SU-DHL-6 (cell line): ENCODE results near the gene NOP53.

Experiments
- H2AFZ ChIP-seq: fragments of 200-600 bp; sonication (generic); 2 replicates; pipeline ENCODE4 v1.6.1; 2014; ENCODE audit warnings: low read depth, mild to moderate bottlenecking, moderate library complexity, mixed read lengths, antibody characterized with exemption, low read length; ENCODE audit not compliant: severe bottlenecking
- H3F3A ChIP-seq: fragments of 200-600 bp; shearing (Covaris generic); 2 replicates; pipeline ENCODE4 v1.6.0; 2016; ENCODE audit warnings: antibody characterized with exemption, mild to moderate bottlenecking; ENCODE audit not compliant: insufficient read depth
- H3K27ac ChIP-seq: fragments of 200-600 bp; sonication (generic); 2 replicates; pipeline ENCODE4 v1.5.1; 2016; ENCODE audit warnings: low read depth, mild to moderate bottlenecking, low read length, moderate library complexity, mixed read lengths
- H3K27me3 ChIP-seq: fragments of 200-600 bp; sonication (generic), shearing (Covaris generic); 2 replicates; pipeline ENCODE4 v1.6.0; 2014; ENCODE audit warnings: mild to moderate bottlenecking, low read length
- H3K36me3 ChIP-seq: fragments of 200-600 bp; sonication (generic); 2 replicates; pipeline ENCODE4 v1.6.1; 2014; ENCODE audit warnings: mild to moderate bottlenecking, low read length, mixed read lengths
- H3K4me2 ChIP-seq: fragments of 300-600, 200-600 bp; shearing (Covaris generic), sonication (generic); 2 replicates; pipeline ENCODE4 v1.6.0; 2014; ENCODE audit warnings: low read length, low read depth, mild to moderate bottlenecking; ENCODE audit not compliant: poor library complexity, severe bottlenecking
- H3K4me3 ChIP-seq: fragments of 200-600 bp; sonication (generic); 2 replicates; pipeline ENCODE4 v1.5.1; 2014; ENCODE audit warnings: antibody characterized with exemption, low read length, mild to moderate bottlenecking, mixed read lengths; ENCODE audit not compliant: insufficient read depth, poor library complexity, severe bottlenecking
- H3K79me2 ChIP-seq: fragments of 200-600 bp; sonication (generic); 2 replicates; pipeline ENCODE4 v1.6.1; 2014; ENCODE audit warnings: mild to moderate bottlenecking, low read length, moderate library complexity; ENCODE audit not compliant: insufficient read depth
- H3K9ac ChIP-seq: fragments of 200-600 bp; sonication (generic); 2 replicates; pipeline ENCODE4 v1.7.0; 2014; ENCODE audit warnings: mild to moderate bottlenecking, low read length
- H3K9me2 ChIP-seq: fragments of 200-600 bp; sonication (generic); replicated peaks from 2 replicates; pipeline ENCODE4 v1.6.1; 2014; ENCODE audit warnings: low read length; ENCODE audit not compliant: insufficient read depth
- H3K9me3 ChIP-seq: fragments of 200-600 bp; sonication (generic); 2 replicates; pipeline ENCODE4 v1.6.1; 2014; ENCODE audit warnings: low read length, mixed read lengths; ENCODE audit not compliant: insufficient read depth
- H4K20me1 ChIP-seq: fragments of 200-600 bp; sonication (generic); 2 replicates; pipeline ENCODE4 v1.6.1; 2014; ENCODE audit warnings: low read depth, mild to moderate bottlenecking, antibody characterized with exemption, low read length, moderate library complexity, mixed read lengths
- EZH2phosphoT487 ChIP-seq: fragments of 200-600 bp; sonication (generic), shearing (Covaris generic); conservative IDR thresholded peaks from 2 replicates; pipeline ENCODE4 v1.6.1; 2018; ENCODE audit warnings: mild to moderate bottlenecking, antibody characterized with exemption, low read length, moderate library complexity, mixed read lengths
- TF ChIP-seq, protein P1 (sequence below): fragments of 200-600 bp; sonication (generic); IDR thresholded peaks from one replicate; pipeline ENCODE4 v1.5.1; 2017; ENCODE audit warnings: antibody characterized with exemption, mild to moderate bottlenecking, low read length, moderate library complexity; ENCODE audit not compliant: insufficient read depth, poor library complexity, severe bottlenecking

NOP53 gene

DNA sequence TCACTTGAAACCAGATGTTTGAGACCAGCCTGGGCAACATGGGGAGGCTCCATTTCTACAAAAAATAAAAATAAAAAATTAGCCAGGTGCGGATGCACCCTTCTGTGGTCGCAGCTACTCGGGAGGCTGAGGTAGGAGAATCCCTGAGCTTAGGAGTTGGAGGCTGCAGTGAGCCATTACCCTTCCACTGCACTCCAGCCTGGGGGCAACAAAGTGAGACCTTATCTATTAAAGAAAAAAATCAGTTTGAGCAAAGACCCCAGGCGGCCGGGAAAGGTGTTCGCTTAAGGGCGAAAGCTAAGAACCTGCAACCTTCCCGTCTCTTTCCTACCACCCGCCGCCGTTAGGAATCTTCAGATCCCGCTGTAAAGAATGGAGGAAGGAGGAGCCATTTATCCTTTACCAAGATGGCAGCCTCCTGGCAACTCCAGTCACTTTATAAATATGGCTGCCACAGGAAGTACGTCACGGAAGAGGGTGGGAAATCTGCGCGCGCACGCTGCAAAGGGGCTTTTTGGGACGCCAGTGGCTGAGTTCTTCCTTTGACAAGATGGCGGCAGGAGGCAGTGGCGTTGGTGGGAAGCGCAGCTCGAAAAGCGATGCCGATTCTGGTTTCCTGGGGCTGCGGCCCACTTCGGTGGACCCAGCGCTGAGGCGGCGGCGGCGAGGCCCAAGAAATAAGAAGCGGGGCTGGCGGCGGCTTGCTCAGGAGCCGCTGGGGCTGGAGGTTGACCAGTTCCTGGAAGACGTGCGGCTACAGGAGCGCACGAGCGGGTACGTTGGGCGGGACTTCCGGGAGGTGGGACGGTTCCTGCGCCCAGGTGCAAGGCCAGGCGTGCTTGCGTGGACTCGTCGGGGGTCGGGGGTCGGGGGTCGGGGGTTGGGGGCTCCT lies at the start of gene NOP53:
Gene NOP53 (plus strand): TSS at position 537 of the 892 bp plus-strand sequence. CDS start 14 bp downstream, at position 551.
- Histone ChIP-seq H4K20me1 (no peaks in the 10 kb centered on the region), H3K9me2 (no peaks in the 10 kb centered on the region), H3K27ac (peak within 1 kb of the TSS; percentile 77), H3K9ac (peak within 1 kb of the TSS; percentile 85), H3K4me3 (peak within 1 kb of the TSS; percentile 94), H3K9me3 (no peaks in the 10 kb centered on the region), H3K79me2 (peaks cover 32% of the 10 kb centered on the region), H2AFZ (peak within 1 kb of the TSS; percentile 97), H3K4me2 (peak within 1 kb of the TSS; percentile 74), H3F3A (no peaks in the 10 kb centered on the region), H3K36me3 (no peaks in the 10 kb centered on the region), H3K27me3 (no peaks in the 10 kb centered on the region)
- TF ChIP-seq EZH2phosphoT487, result no peak
- TF ChIP-seq, protein P1, sequence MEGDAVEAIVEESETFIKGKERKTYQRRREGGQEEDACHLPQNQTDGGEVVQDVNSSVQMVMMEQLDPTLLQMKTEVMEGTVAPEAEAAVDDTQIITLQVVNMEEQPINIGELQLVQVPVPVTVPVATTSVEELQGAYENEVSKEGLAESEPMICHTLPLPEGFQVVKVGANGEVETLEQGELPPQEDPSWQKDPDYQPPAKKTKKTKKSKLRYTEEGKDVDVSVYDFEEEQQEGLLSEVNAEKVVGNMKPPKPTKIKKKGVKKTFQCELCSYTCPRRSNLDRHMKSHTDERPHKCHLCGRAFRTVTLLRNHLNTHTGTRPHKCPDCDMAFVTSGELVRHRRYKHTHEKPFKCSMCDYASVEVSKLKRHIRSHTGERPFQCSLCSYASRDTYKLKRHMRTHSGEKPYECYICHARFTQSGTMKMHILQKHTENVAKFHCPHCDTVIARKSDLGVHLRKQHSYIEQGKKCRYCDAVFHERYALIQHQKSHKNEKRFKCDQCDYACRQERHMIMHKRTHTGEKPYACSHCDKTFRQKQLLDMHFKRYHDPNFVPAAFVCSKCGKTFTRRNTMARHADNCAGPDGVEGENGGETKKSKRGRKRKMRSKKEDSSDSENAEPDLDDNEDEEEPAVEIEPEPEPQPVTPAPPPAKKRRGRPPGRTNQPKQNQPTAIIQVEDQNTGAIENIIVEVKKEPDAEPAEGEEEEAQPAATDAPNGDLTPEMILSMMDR, result no peak

DNA sequence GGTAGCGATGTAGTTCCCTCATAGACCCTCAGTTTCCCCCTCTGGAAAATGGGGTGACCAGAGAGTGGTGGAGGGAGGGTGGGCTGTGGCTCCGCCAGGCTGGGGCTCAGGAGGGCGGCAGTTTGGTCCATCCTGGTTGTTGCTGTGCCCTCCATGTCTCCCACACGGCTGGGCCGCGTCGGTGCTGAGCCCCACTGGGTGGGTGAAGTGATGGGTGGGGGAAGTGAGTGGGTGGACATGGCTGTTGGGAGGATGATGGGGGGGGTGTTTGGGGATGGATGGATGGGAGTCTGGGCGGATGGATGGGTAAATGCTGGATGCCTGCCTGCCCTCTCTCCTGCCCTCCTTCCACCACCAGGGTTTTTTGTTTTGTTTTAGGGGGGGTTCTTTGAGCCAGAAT lies 48.7 kb upstream of the NOP53 start:
- H3K79me2 ChIP-seq, result no peaks in the 10 kb centered on the region
- H3K4me2 ChIP-seq, result no peak overlapping the region
- TF ChIP-seq, protein P1, result no peak
- no peak for TF ChIP-seq EZH2phosphoT487
- no peak overlapping the region for H3K27ac ChIP-seq
- H2AFZ ChIP-seq, result no peak overlapping the region
- no peaks in the 10 kb centered on the region for H3K36me3 ChIP-seq
- no peaks in the 10 kb centered on the region for H3K27me3 ChIP-seq
- H3K9me2 ChIP-seq, result no peaks in the 10 kb centered on the region
- H3K9ac ChIP-seq, result no peak overlapping the region
- H4K20me1 ChIP-seq, result no peaks in the 10 kb centered on the region
- H3F3A ChIP-seq, result no peaks in the 10 kb centered on the region
- H3K4me3 ChIP-seq, result no peak overlapping the region
- no peaks in the 10 kb centered on the region for H3K9me3 ChIP-seq

- no peak overlapping the region for H3K27ac ChIP-seq
- TF ChIP-seq, protein P1, result peak; percentile 86
- no peak for TF ChIP-seq EZH2phosphoT487
These were observed 47.3 kb upstream of the NOP53 start for GRCh38 chr19:47697863-47698609.

More at GRCh38 chr19:47697863-47698609, 47.3 kb upstream of the NOP53 start:
- Histone ChIP-seq H3K79me2 (no peaks in the 10 kb centered on the region), H3K9ac (no peak overlapping the region), H3F3A (no peaks in the 10 kb centered on the region), H3K9me3 (no peaks in the 10 kb centered on the region), H3K9me2 (no peaks in the 10 kb centered on the region), H4K20me1 (no peaks in the 10 kb centered on the region), H3K4me2 (no peak overlapping the region), H3K27me3 (no peaks in the 10 kb centered on the region), H3K4me3 (no peak overlapping the region), H3K36me3 (no peaks in the 10 kb centered on the region), H2AFZ (no peak overlapping the region)
